Skin of body (tissue), 2 donors: ENCODE data around the gene GATA1. TPM values are rescaled to one million over a fixed set of nuclear protein-coding genes. Genes with fewer than 3 reads are reported as not detected.

Experiments used
- small RNA-seq: library from RNA; depleted of rRNA; stranded (forward); fragments of <200 nt; gene quantifications from one replicate; pipeline ENCODE3, GENCODE V24; 2014; ENCODE audit warnings: low replicate concordance
- total RNA-seq: library from RNA; depleted of rRNA; stranded (reverse); fragments of >200 nt; gene quantifications from one replicate; pipeline ENCODE4 v1.2.3, GENCODE V29; 2014

Gene GATA1
- total RNA-seq, 1 donor from 2014 or later, result 1.1 TPM

Small RNA genes within 50 kb of the gene (small RNA-seq; reads per million reads assigned to genes)
- gene RNU6-29P, result not detected

Other genes starting within 250 kb of the GATA1 start
- 4.8 TPM for gene TBC1D25, start 246.9 kb upstream of the GATA1 start, total RNA-seq
- gene RBM3, start 212.1 kb upstream of the GATA1 start, total RNA-seq, result 167 TPM
- 38.6 TPM for gene WDR13, start 189.1 kb upstream of the GATA1 start, total RNA-seq
- gene WAS, start 102.8 kb upstream of the GATA1 start, total RNA-seq, result 5.6 TPM
- gene SUV39H1, start 89.9 kb upstream of the GATA1 start, total RNA-seq, result 2.2 TPM
- not detected for gene GLOD5, start 24.8 kb upstream of the GATA1 start, total RNA-seq
- 58.6 TPM for gene HDAC6, start 15.5 kb downstream of the GATA1 start, total RNA-seq
- gene ERAS, start 39.9 kb downstream of the GATA1 start, total RNA-seq, result not detected
- 0.30 TPM for gene PCSK1N, start 49.0 kb downstream of the GATA1 start, total RNA-seq
- gene TIMM17B, start 111.2 kb downstream of the GATA1 start, total RNA-seq, result 15.0 TPM
- 31.7 TPM for gene PQBP1, start 111.3 kb downstream of the GATA1 start, total RNA-seq
- gene SLC35A2, start 125.1 kb downstream of the GATA1 start, total RNA-seq, result 7.6 TPM
- gene PIM2, start 132.4 kb downstream of the GATA1 start, total RNA-seq, result 5.9 TPM
- gene OTUD5, start 171.0 kb downstream of the GATA1 start, total RNA-seq, result 19.9 TPM
- gene KCND1, start 185.3 kb downstream of the GATA1 start, total RNA-seq, result 2.7 TPM
- gene GRIPAP1, start 215.7 kb downstream of the GATA1 start, total RNA-seq, result 23.7 TPM